B cell (primary cell): ENCODE results near the gene OPHN1.
"Not testable (repeated sequence)": the region's sequence is repeated elsewhere in the genome, so short reads cannot be mapped to it uniquely, and the experiment has no call there.

Experiments
- CTCF ChIP-seq: fragments of 200-600 bp; IDR thresholded peaks from one replicate; pipeline ENCODE4 v1.8.0; 2022; ENCODE audit warnings: antibody characterized with exemption, mild to moderate bottlenecking
- EZH2 ChIP-seq: IDR thresholded peaks from 2 replicates; pipeline ENCODE4 v1.6.1; 2012; ENCODE audit warnings: borderline replicate concordance, low read depth, mild to moderate bottlenecking, moderate library complexity, low read length; ENCODE audit not compliant: insufficient read depth, poor library complexity, severe bottlenecking

GRCh38 chrX:68377579-68377978, 55.7 kb downstream of the OPHN1 start:
- TF ChIP-seq CTCF, EZH2: not testable (repeated sequence)
